A549 (cell line): ENCODE results near the gene PPL. TPM values are rescaled to one million over a fixed set of nuclear protein-coding genes. Genes with fewer than 3 reads are reported as not detected.
"Not testable (repeated sequence)": the region's sequence is repeated elsewhere in the genome, so short reads cannot be mapped to it uniquely, and the experiment has no call there.

ENCODE experiments used
- ATAC-seq, 2 experiments: fragments of 200-7000 bp in 1 of 2; fragments of >200 bp in 1 of 2; cut with Nextera tagmentation in 1 of 2; cut with Tn5 transposase in 1 of 2; 3 replicates each; pipeline versions ENCODE4 v1.8.0 to v1.9.1; 2018 to 2020; ENCODE audit warnings: mild to moderate bottlenecking in 1 of 2, moderate library complexity in 1 of 2
- CTCF ChIA-PET: fragments of 300-600 bp; sonication (Branson Sonifier 250); formaldehyde crosslinking; extraction: SDS; loops from one replicate; lab custom pipeline; 2021; ENCODE audit warnings: antibody characterized with exemption, inconsistent platforms; lab: Yijun Ruan, JAX
- POLR2A ChIA-PET: fragments of 350-600 bp; formaldehyde crosslinking; extraction: SDS; loops from one replicate; lab custom pipeline; 2021; ENCODE audit warnings: antibody characterized with exemption, inconsistent platforms; lab: Yijun Ruan, JAX
- DNase-seq, 2 experiments: peaks; one replicate each; pipeline versions ENCODE4 v3.0.0 to v3.0.0-alpha.2; 2011 to 2016; ENCODE audit warnings: low read depth in 1 of 2, low spot score in 1 of 2
- FAIRE-seq: peaks from 2 replicates; lab custom pipeline; 2011; peaks lifted over from hg19 to GRCh38; lab: Jason Lieb, UNC
- H3K27ac ChIP-seq, 2 experiments: fragments of >200 bp; sonication (Bioruptor Twin); formaldehyde crosslinking; 3 replicates each; pipeline ENCODE4 v1.5.1; 2016 to 2017
- H3K4me1 ChIP-seq: fragments of >200 bp; sonication (Bioruptor Twin); formaldehyde crosslinking; 3 replicates; pipeline ENCODE4 v1.6.1; 2016
- H3K4me2 ChIP-seq: fragments of >200 bp; sonication (Bioruptor Twin); formaldehyde crosslinking; 3 replicates; pipeline ENCODE4 v1.6.1; 2016
- H3K4me3 ChIP-seq: fragments of >200 bp; sonication (Bioruptor Twin); formaldehyde crosslinking; 3 replicates; pipeline ENCODE4 v1.5.1; 2016
- H3K9me3 ChIP-seq: fragments of >200 bp; sonication (Bioruptor Twin); formaldehyde crosslinking; 3 replicates; pipeline ENCODE4 v1.6.1; 2016
- BHLHE40 ChIP-seq: IDR thresholded peaks from 2 replicates; pipeline ENCODE4 v1.6.1; 2012; ENCODE audit warnings: low read depth, low read length, inconsistent platforms
- CBX8 ChIP-seq: fragments of 200-600 bp; sonication (generic); IDR thresholded peaks from 2 replicates; pipeline ENCODE4 v1.6.1; 2016
- CHD2 ChIP-seq: fragments of 150-350 bp; IDR thresholded peaks from 2 replicates; pipeline ENCODE4 v1.6.1; 2014; ENCODE audit warnings: low read length; ENCODE audit not compliant: partially characterized antibody
- CTCF ChIP-seq: fragments of >200 bp; sonication (Bioruptor Twin); formaldehyde crosslinking; IDR thresholded peaks from 3 replicates; pipeline ENCODE4 v1.5.1; 2016
- EP300 ChIP-seq, 2 experiments: fragments of >200 bp; sonication (Bioruptor Twin); formaldehyde crosslinking; IDR thresholded peaks; 2 replicates in 1 of 2; 3 replicates in 1 of 2; pipeline ENCODE4 v1.6.1; 2016 to 2017
- ESRRA ChIP-seq: fragments of 150-350 bp; IDR thresholded peaks from 2 replicates; pipeline ENCODE4 v1.6.1; 2014; ENCODE audit warnings: mild to moderate bottlenecking, low read length, borderline replicate concordance
- GATA3 ChIP-seq: IDR thresholded peaks from 2 replicates; pipeline ENCODE4 v1.6.1; 2012; ENCODE audit warnings: borderline replicate concordance
- KDM5A ChIP-seq: fragments of 200-600 bp; sonication (generic); IDR thresholded peaks from 2 replicates; pipeline ENCODE4 v1.6.1; 2016; ENCODE audit warnings: antibody characterized with exemption, mild to moderate bottlenecking
- RAD21 ChIP-seq, 2 experiments: fragments of >200 bp in 1 of 2; sonication (Bioruptor Twin) in 1 of 2; formaldehyde crosslinking in 1 of 2; IDR thresholded peaks in 1 of 2; conservative IDR thresholded peaks in 1 of 2; 2 replicates in 1 of 2; 3 replicates in 1 of 2; pipeline ENCODE4 v1.6.1; 2012 to 2018; ENCODE audit warnings: inconsistent platforms in 1 of 2
- ZSCAN20 ChIP-seq: fragments of 250-450 bp; sonication (Bioruptor Pico); IDR thresholded peaks from 2 replicates; pipeline ENCODE4 v1.8.0; 2022; ENCODE audit warnings: mild to moderate bottlenecking, moderate library complexity
- WGBS: methylation state at CpG from one replicate; pipeline ENCODE4 v1.1.6; 2017; ENCODE audit errors: missing lambda C conversion rate; 5-methylcytosine and 5-hydroxymethylcytosine counted together
- polyA plus RNA-seq, 4 experiments: library from polyadenylated mRNA; depleted of rRNA in 3 of 4; stranded (reverse); fragments of >200 nt; fragmentation: RNase III in 1 of 4; extraction: RNeasy Plus Mini Kit Qiagen cat#74134 plus additional on column Dnase treatment in 1 of 4; gene quantifications; 2 replicates in 3 of 4; 3 replicates in 1 of 4; pipeline ENCODE4 v1.2.3, GENCODE V29; 2011 to 2017
- TF ChIP-seq, protein P1 (sequence below): fragments of >200 bp; sonication (Bioruptor Twin); formaldehyde crosslinking; IDR thresholded peaks from 3 replicates; pipeline ENCODE4 v1.6.1; 2016
- TF ChIP-seq, protein P2 (sequence below): fragments of 200-600 bp; sonication (generic); IDR thresholded peaks from 2 replicates; pipeline ENCODE4 v1.6.1; 2016; ENCODE audit warnings: antibody characterized with exemption, mild to moderate bottlenecking, moderate library complexity
- TF ChIP-seq, protein P3 (sequence below): IDR thresholded peaks from 2 replicates; pipeline ENCODE4 v1.6.1; 2012

Gene PPL
- polyA plus RNA-seq, 2 of the 4 experiments (the other 2 are of a cell fraction) = 1.8 to 2.6 TPM

- TF ChIP-seq, protein P1, sequence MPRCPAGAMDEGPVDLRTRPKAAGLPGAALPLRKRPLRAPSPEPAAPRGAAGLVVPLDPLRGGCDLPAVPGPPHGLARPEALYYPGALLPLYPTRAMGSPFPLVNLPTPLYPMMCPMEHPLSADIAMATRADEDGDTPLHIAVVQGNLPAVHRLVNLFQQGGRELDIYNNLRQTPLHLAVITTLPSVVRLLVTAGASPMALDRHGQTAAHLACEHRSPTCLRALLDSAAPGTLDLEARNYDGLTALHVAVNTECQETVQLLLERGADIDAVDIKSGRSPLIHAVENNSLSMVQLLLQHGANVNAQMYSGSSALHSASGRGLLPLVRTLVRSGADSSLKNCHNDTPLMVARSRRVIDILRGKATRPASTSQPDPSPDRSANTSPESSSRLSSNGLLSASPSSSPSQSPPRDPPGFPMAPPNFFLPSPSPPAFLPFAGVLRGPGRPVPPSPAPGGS = no peak
- TF ChIP-seq EP300 (IDR thresholded peaks at IDR 0.05) = no peak
These were observed 17.8 kb upstream of the PPL start (continued) for GRCh38 chr16:4954714-4955113.

DNA sequence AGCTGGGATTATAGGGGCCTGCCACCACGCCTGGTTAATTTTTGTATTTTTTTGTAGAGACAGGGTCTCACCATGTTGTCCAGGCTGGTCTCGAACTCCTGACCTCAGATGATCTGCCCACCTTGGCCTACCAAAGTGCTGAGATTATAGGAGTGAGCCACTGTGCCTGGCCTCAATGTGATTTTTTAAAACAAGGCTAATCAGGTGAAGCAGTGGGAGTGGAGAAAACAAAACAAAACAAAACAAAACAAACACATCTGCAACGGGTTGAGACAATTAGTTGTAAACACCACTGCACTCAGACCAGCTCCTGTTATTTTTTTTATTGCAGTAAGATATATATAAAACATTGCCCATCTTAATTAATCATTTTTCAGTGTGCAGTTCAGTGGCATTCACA lies 14.6 kb upstream of the PPL start:
- H3K9me3 ChIP-seq, H3K4me2 ChIP-seq, H3K4me1 ChIP-seq, DNase-seq, POLR2A ChIA-PET, ATAC-seq, H3K4me3 ChIP-seq, H3K27ac ChIP-seq, FAIRE-seq: not testable (repeated sequence)
- CTCF ChIA-PET = interaction anchor here (0.6 to 1.0 kb wide), 2 partner anchors 11 to 534 kb away, joined by 3 to 5 read pairs; no protein-coding TSS in a partner anchor
- 61% methylated on average over 3 of the region's 3 CpGs for WGBS

DNA sequence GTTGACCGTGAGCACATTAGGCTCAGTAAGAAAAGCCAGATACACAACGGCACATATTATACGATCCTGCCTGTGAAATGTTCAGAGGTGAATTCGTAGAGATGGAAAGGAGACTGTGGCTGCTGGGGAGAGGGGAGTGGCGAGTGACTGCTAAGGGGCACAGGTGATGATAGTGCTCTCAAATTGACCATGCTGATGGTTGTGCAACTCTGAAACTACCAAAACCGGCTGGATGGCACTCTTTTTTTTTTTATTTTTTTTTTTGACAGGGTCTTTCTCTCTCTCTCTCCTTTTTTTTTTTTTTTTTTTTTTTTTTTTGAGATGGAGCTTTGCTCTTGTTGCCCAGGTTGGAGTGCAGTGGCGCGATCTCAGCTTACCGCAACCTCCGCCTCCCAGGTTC lies 13.0 kb upstream of the PPL start:
- POLR2A ChIA-PET = interaction anchor here (0.6 kb wide), 1 partner anchor 131 kb away, joined by 3 read pairs; no protein-coding TSS in a partner anchor
- CTCF ChIA-PET = interaction anchor here (0.6 kb wide), 1 partner anchor 49 kb away, joined by 3 read pairs; no protein-coding TSS in a partner anchor

More for the DNA sequence above, 13.0 kb upstream of the PPL start:
- 77% methylated on average over 10 of the region's 10 CpGs for WGBS
- Histone ChIP-seq H3K4me2 (no peak overlapping the region), H3K27ac (no peak overlapping the region), H3K9me3 (no peaks in the 10 kb centered on the region), H3K4me1 (peaks cover 22% of the 10 kb centered on the region), H3K4me3 (no peak overlapping the region)
- no peak for TF ChIP-seq ESRRA
- TF ChIP-seq CTCF = no peak
- no peak for TF ChIP-seq CBX8
- no peak for TF ChIP-seq CHD2
- TF ChIP-seq BHLHE40 = no peak
- TF ChIP-seq GATA3 = no peak
- TF ChIP-seq, protein P2, sequence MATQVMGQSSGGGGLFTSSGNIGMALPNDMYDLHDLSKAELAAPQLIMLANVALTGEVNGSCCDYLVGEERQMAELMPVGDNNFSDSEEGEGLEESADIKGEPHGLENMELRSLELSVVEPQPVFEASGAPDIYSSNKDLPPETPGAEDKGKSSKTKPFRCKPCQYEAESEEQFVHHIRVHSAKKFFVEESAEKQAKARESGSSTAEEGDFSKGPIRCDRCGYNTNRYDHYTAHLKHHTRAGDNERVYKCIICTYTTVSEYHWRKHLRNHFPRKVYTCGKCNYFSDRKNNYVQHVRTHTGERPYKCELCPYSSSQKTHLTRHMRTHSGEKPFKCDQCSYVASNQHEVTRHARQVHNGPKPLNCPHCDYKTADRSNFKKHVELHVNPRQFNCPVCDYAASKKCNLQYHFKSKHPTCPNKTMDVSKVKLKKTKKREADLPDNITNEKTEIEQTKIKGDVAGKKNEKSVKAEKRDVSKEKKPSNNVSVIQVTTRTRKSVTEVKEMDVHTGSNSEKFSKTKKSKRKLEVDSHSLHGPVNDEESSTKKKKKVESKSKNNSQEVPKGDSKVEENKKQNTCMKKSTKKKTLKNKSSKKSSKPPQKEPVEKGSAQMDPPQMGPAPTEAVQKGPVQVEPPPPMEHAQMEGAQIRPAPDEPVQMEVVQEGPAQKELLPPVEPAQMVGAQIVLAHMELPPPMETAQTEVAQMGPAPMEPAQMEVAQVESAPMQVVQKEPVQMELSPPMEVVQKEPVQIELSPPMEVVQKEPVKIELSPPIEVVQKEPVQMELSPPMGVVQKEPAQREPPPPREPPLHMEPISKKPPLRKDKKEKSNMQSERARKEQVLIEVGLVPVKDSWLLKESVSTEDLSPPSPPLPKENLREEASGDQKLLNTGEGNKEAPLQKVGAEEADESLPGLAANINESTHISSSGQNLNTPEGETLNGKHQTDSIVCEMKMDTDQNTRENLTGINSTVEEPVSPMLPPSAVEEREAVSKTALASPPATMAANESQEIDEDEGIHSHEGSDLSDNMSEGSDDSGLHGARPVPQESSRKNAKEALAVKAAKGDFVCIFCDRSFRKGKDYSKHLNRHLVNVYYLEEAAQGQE = no peak
- no peak for TF ChIP-seq KDM5A
- TF ChIP-seq, protein P3, sequence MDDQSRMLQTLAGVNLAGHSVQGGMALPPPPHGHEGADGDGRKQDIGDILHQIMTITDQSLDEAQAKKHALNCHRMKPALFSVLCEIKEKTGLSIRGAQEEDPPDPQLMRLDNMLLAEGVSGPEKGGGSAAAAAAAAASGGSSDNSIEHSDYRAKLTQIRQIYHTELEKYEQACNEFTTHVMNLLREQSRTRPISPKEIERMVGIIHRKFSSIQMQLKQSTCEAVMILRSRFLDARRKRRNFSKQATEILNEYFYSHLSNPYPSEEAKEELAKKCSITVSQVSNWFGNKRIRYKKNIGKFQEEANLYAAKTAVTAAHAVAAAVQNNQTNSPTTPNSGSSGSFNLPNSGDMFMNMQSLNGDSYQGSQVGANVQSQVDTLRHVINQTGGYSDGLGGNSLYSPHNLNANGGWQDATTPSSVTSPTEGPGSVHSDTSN = no peak
- TF ChIP-seq RAD21 (conservative IDR thresholded peaks at IDR 0.05 in 1 of 2, IDR thresholded peaks at IDR 0.05 in 1 of 2) = no peak
- TF ChIP-seq ZSCAN20 (CRISPR knock-in tag) = no peak
- ATAC-seq = no peak
- no peak for FAIRE-seq
- DNase-seq = no peak
